HG02759 (cell line): ENCODE data around the gene HDAC8.
"Not testable (repeated sequence)": the region's sequence is repeated elsewhere in the genome, so short reads cannot be mapped to it uniquely, and the experiment has no call there.

ENCODE experiments used
- ATAC-seq: cut with Tn5 transposase; IDR thresholded peaks from one replicate; pipeline ENCODE4 v1.9.1; 2021; ENCODE audit warnings: mild to moderate bottlenecking, moderate library complexity; ENCODE audit not compliant: unreplicated experiment

The HDAC8 gene

GRCh38 chrX:72572248-72573157, at the start of gene HDAC8:
TSS of gene HDAC8 (minus strand) at chrX:72572843. CDS start at chrX:72572761, 82 bp downstream.
- peak; percentile 97 for ATAC-seq

GRCh38 chrX:72621625-72622485, 49.2 kb upstream of the HDAC8 start:
- peak; percentile 91 for ATAC-seq

GRCh38 chrX:72621163-72621562, 48.5 kb upstream of the HDAC8 start:
- ATAC-seq = peak; percentile 30

GRCh38 chrX:72620550-72621145, 48.0 kb upstream of the HDAC8 start:
- ATAC-seq = no peak

- ATAC-seq = no peak
These were observed 36.7 kb upstream of the HDAC8 start for GRCh38 chrX:72609313-72609712.

- no peak for ATAC-seq
These were observed 32.1 kb upstream of the HDAC8 start for GRCh38 chrX:72604705-72605104.

GRCh38 chrX:72604112-72604511, 31.5 kb upstream of the HDAC8 start:
- no peak for ATAC-seq

GRCh38 chrX:72591038-72591437, 18.4 kb upstream of the HDAC8 start:
- not testable (repeated sequence) for ATAC-seq

- no peak for ATAC-seq
These were observed 11.5 kb upstream of the HDAC8 start for GRCh38 chrX:72584163-72584562.

GRCh38 chrX:72576141-72576894, 3.7 kb upstream of the HDAC8 start:
- ATAC-seq = no peak

- peak; percentile 29 for ATAC-seq
These were observed 492 bp upstream of the HDAC8 start for GRCh38 chrX:72573158-72573511.

GRCh38 chrX:72569786-72570185, 2.9 kb downstream of the HDAC8 start:
- no peak for ATAC-seq

GRCh38 chrX:72568406-72569092, 4.1 kb downstream of the HDAC8 start:
- ATAC-seq = no peak

GRCh38 chrX:72566448-72566847, 6.2 kb downstream of the HDAC8 start:
- ATAC-seq = no peak

- not testable (repeated sequence) for ATAC-seq
These were observed 13.0 kb downstream of the HDAC8 start for GRCh38 chrX:72559655-72560054.

GRCh38 chrX:72554448-72555140, 18.0 kb downstream of the HDAC8 start:
- no peak for ATAC-seq

GRCh38 chrX:72552443-72552842, 20.2 kb downstream of the HDAC8 start:
- ATAC-seq = not testable (repeated sequence)

- ATAC-seq = no peak
These were observed 26.7 kb downstream of the HDAC8 start for GRCh38 chrX:72545990-72546389.

- ATAC-seq = no peak
These were observed 32.3 kb downstream of the HDAC8 start for GRCh38 chrX:72540318-72540717.
